Prostate gland (tissue), 2 donors: ENCODE measurements around the gene CSNK1A1. TPM values are rescaled to one million over a fixed set of nuclear protein-coding genes. Genes with fewer than 3 reads are reported as not detected.
"Not testable (repeated sequence)": the region's sequence is repeated elsewhere in the genome, so short reads cannot be mapped to it uniquely, and the experiment has no call there.

Experiments used
- DNase-seq: peaks from one replicate; pipeline ENCODE4 v3.0.0-alpha.2; 2019; ENCODE audit warnings: low spot score
- H3K27ac ChIP-seq, 2 donors: fragments of 200-600 bp; sonication (generic); 2 replicates each; pipeline ENCODE4 v1.5.1; 2017 to 2019
- H3K27me3 ChIP-seq: fragments of 200-600 bp; sonication (generic); replicated peaks from 2 replicates; pipeline ENCODE4 v1.5.1; 2019; ENCODE audit not compliant: insufficient read depth
- H3K36me3 ChIP-seq, 2 donors: fragments of 200-600 bp; sonication (generic); 1 replicate in 1 of 2; 2 replicates in 1 of 2; pipeline versions ENCODE4 v1.5.1 to v1.8.1; 2017 to 2019
- H3K4me1 ChIP-seq: fragments of 200-600 bp; sonication (generic); replicated peaks from 2 replicates; pipeline ENCODE4 v1.5.1; 2019
- H3K4me3 ChIP-seq, 2 donors: fragments of 200-600 bp; sonication (generic); 2 replicates each; pipeline ENCODE4 v1.5.1; 2017 to 2019
- H3K9me3 ChIP-seq: fragments of 200-600 bp; sonication (generic); 2 replicates; pipeline ENCODE4 v1.5.1; 2017
- CTCF ChIP-seq, 4 experiments: fragments of 200-600 bp in 2 of 4; fragments of 450-650 bp in 2 of 4; sonication (generic) in 2 of 4; IDR thresholded peaks; 1 replicate in 3 of 4; 2 replicates in 1 of 4; pipeline ENCODE4 v1.5.1; 2016 to 2019; ENCODE audit warnings: antibody characterized with exemption in 4 of 4, mild to moderate bottlenecking in 2 of 4, moderate library complexity in 2 of 4
- POLR2A ChIP-seq: fragments of 450-650 bp; IDR thresholded peaks from one replicate; pipeline ENCODE4 v1.6.1; 2016; ENCODE audit warnings: antibody characterized with exemption, mild to moderate bottlenecking
- POLR2AphosphoS5 ChIP-seq: sonication (generic); formaldehyde crosslinking; IDR thresholded peaks from one replicate; pipeline ENCODE4 v1.6.1; 2017; ENCODE audit warnings: antibody characterized with exemption
- WGBS: methylation state at CpG from one replicate; pipeline ENCODE4 v1.1.5; 2018; 5-methylcytosine and 5-hydroxymethylcytosine counted together
- intact Hi-C: fragments of 100-400 bp; cut with DNase I; formaldehyde crosslinking; loops from one replicate; pipeline ENCODE4 v1.14.2; 2022
- total RNA-seq, 2 donors: library from RNA; depleted of rRNA; stranded (reverse); fragments of >200 nt; gene quantifications; one replicate each; pipeline ENCODE4 v1.1.0, GENCODE V29; 2016

The CSNK1A1 gene
- total RNA-seq, 2 donors from 2014 or later: 219 to 269 TPM

- Histone ChIP-seq H3K27me3 (no peaks in the 10 kb centered on the region), H3K4me3 (no peak overlapping the region), H3K4me1 (no peaks in the 10 kb centered on the region), H3K27ac (peak overlapping the region in 1 of 2 donors; percentile 60), H3K9me3 (no peaks in the 10 kb centered on the region), H3K36me3 (no peaks in the 10 kb centered on the region)
- intact Hi-C loops: no loop called here
- TF ChIP-seq CTCF (IDR thresholded peaks at IDR 0.05): no peak
- TF ChIP-seq POLR2AphosphoS5: no peak
- no peak for TF ChIP-seq POLR2A
- over 99% methylated on average over 7 of the region's 7 CpGs for WGBS
- no peak for DNase-seq
These were observed 46.4 kb upstream of the CSNK1A1 start for GRCh38 chr5:149597618-149598017.

- Histone ChIP-seq H3K36me3 (no peaks in the 10 kb centered on the region), H3K27ac (peak overlapping the region; percentile 2 to 60), H3K9me3 (no peaks in the 10 kb centered on the region), H3K27me3 (no peaks in the 10 kb centered on the region), H3K4me1 (no peaks in the 10 kb centered on the region), H3K4me3 (no peak overlapping the region)
- DNase-seq: no peak
- intact Hi-C loops: no loop called here
- WGBS: 85% methylated on average over 2 of the region's 2 CpGs
- no peak for TF ChIP-seq POLR2A
- peak; percentile 73 for TF ChIP-seq POLR2AphosphoS5
These were observed 45.5 kb upstream of the CSNK1A1 start for GRCh38 chr5:149596712-149597111.

- 88% methylated on average over 3 of the region's 3 CpGs for WGBS
- intact Hi-C loops, H3K4me1 ChIP-seq, H3K4me3 ChIP-seq, H3K36me3 ChIP-seq, H3K9me3 ChIP-seq, DNase-seq, H3K27me3 ChIP-seq: not testable (repeated sequence)
- peak overlapping the region; percentile 39 to 60 for H3K27ac ChIP-seq
These were observed 43.9 kb upstream of the CSNK1A1 start for GRCh38 chr5:149595105-149595504.

- no peaks in the 10 kb centered on the region for H3K36me3 ChIP-seq
- DNase-seq: no peak
- intact Hi-C loops: no loop called here
- TF ChIP-seq POLR2AphosphoS5 (peak; percentile 36), POLR2A (no peak)
- H3K27ac ChIP-seq: peak overlapping the region; percentile 39 to 60
- no peaks in the 10 kb centered on the region for H3K9me3 ChIP-seq
- H3K4me3 ChIP-seq: no peak overlapping the region
- no peaks in the 10 kb centered on the region for H3K27me3 ChIP-seq
- WGBS: 61% methylated on average over 5 of the region's 5 CpGs
- no peaks in the 10 kb centered on the region for H3K4me1 ChIP-seq
These were observed 43.1 kb upstream of the CSNK1A1 start for GRCh38 chr5:149594206-149594895.

GRCh38 chr5:149593370-149593769 is 42.1 kb upstream of the CSNK1A1 start:
- Histone ChIP-seq H3K27me3 (no peaks in the 10 kb centered on the region), H3K9me3 (no peaks in the 10 kb centered on the region), H3K4me1 (no peaks in the 10 kb centered on the region), H3K36me3 (no peaks in the 10 kb centered on the region), H3K27ac (peak overlapping the region in 1 of 2 donors; percentile 60), H3K4me3 (no peak overlapping the region)
- no peak for DNase-seq
- TF ChIP-seq CTCF (IDR thresholded peaks at IDR 0.05) (no peak), POLR2AphosphoS5 (no peak), POLR2A (no peak)
- intact Hi-C loops: no loop called here
- 86% methylated on average over 2 of the region's 2 CpGs for WGBS

GRCh38 chr5:149588936-149589335 is 37.7 kb upstream of the CSNK1A1 start:
- H3K4me1 ChIP-seq: peaks cover 15% of the 10 kb centered on the region
- no peaks in the 10 kb centered on the region for H3K36me3 ChIP-seq
- H3K9me3 ChIP-seq: no peaks in the 10 kb centered on the region
- peak overlapping the region in 1 of 2 donors; percentile 89 for H3K27ac ChIP-seq
- intact Hi-C loops: no loop called here
- no peaks in the 10 kb centered on the region for H3K27me3 ChIP-seq
- no peak for DNase-seq
- TF ChIP-seq CTCF (IDR thresholded peaks at IDR 0.05) (no peak), POLR2AphosphoS5 (no peak), POLR2A (no peak)
- WGBS: 90% methylated on average over 1 of the region's 1 CpG
- no peak overlapping the region for H3K4me3 ChIP-seq
